Measurements from ENCODE around the gene GXYLT2.
"Not testable (repeated sequence)": the region's sequence is repeated elsewhere in the genome, so short reads cannot be mapped to it uniquely, and the experiment has no call there.

DNA sequence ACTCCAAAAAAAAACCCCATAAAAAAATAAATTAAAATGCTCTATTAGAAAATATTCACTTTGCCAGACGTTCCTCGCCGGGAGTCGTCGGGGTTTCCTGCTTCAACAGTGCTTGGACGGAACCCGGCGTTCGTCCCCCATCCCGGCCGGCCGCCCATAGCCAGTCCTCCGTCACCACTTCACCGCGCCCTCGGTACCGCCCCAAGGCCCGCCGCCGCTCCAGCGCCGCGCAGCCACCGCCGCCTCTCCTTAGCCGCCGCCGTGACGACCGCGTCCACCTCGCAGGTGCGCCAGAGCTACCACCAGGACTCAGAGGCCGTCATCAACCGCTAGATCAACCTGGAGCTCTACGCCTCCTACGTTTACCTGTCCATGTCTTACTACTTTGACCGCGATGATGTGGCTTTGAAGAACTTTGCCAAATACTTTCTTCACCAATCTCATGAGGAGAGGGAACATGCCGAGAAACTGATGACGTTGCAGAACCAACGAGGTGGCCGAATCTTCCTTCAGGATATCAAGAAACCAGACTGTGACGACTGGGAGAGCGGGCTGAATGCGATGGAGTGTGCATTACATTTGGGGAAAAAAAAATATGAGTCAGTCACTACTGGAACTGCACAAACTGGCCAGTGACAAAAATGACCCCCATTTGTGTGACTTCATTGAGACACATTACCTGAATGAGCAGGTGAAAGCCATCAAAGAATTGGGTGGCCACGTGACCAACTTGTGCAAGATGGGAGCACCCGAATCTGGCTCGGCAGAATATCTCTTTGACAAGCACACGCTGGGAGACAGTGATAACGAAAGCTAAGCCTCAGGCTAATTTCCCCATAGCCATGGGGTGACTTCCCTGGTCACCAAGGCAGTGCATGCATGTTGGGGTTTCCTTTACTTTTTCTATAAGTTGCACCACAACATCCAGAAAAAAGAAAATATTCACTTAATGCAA, 41.2 kb downstream of the GXYLT2 start:
- TF ChIP-seq POLR2A (IDR thresholded peaks at IDR 0.05), result not testable (repeated sequence)
- TF ChIP-seq, protein P1, sequence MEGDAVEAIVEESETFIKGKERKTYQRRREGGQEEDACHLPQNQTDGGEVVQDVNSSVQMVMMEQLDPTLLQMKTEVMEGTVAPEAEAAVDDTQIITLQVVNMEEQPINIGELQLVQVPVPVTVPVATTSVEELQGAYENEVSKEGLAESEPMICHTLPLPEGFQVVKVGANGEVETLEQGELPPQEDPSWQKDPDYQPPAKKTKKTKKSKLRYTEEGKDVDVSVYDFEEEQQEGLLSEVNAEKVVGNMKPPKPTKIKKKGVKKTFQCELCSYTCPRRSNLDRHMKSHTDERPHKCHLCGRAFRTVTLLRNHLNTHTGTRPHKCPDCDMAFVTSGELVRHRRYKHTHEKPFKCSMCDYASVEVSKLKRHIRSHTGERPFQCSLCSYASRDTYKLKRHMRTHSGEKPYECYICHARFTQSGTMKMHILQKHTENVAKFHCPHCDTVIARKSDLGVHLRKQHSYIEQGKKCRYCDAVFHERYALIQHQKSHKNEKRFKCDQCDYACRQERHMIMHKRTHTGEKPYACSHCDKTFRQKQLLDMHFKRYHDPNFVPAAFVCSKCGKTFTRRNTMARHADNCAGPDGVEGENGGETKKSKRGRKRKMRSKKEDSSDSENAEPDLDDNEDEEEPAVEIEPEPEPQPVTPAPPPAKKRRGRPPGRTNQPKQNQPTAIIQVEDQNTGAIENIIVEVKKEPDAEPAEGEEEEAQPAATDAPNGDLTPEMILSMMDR (IDR thresholded peaks at IDR 0.05), result not testable (repeated sequence)
